Inflammatory macrophage treated with lipopolysaccharide for 4 hours (primary cell): Measurements from ENCODE around the gene MAP2K7.
A peak's percentile ranks its signal among the peaks of the same experiment; 100 is the strongest.
"Not testable (repeated sequence)": the region's sequence is repeated elsewhere in the genome, so short reads cannot be mapped to it uniquely, and the experiment has no call there.

Experiments
- DNase-seq: peaks from one replicate; pipeline ENCODE4 v3.0.0-alpha.2; 2020

MAP2K7 gene

GRCh38 chr19:7885818-7886217 is 17.9 kb upstream of the MAP2K7 start:
- no peak for DNase-seq

GRCh38 chr19:7887408-7888144 is 16.1 kb upstream of the MAP2K7 start:
- no peak for DNase-seq

GRCh38 chr19:7888145-7888825 is 15.4 kb upstream of the MAP2K7 start, which contains the start of gene LRRC8E:
Gene LRRC8E, plus strand, starts transcription at chr19:7888510. Its CDS starts 7,094 bp downstream, at chr19:7895604.
- DNase-seq = peak; percentile 19

GRCh38 chr19:7888826-7889217 is 14.9 kb upstream of the MAP2K7 start:
- DNase-seq = no peak

- DNase-seq = not testable (repeated sequence)
These were observed 10.1 kb upstream of the MAP2K7 start for GRCh38 chr19:7893362-7894101.

- no peak for DNase-seq
These were observed 8.9 kb upstream of the MAP2K7 start for GRCh38 chr19:7894612-7895309.

- no peak for DNase-seq
These were observed 8.1 kb upstream of the MAP2K7 start for GRCh38 chr19:7895565-7895964.

- no peak for DNase-seq
These were observed 6.4 kb upstream of the MAP2K7 start for GRCh38 chr19:7897292-7897691.

- no peak for DNase-seq
These were observed 4.7 kb upstream of the MAP2K7 start for GRCh38 chr19:7898967-7899366.

- no peak for DNase-seq
These were observed 3.8 kb upstream of the MAP2K7 start for GRCh38 chr19:7899751-7900378.

GRCh38 chr19:7900401-7900870 is 3.2 kb upstream of the MAP2K7 start:
- no peak for DNase-seq

GRCh38 chr19:7900931-7901330 is 2.7 kb upstream of the MAP2K7 start:
- DNase-seq = no peak

- no peak for DNase-seq
These were observed 2.3 kb upstream of the MAP2K7 start for GRCh38 chr19:7901337-7901736.

- DNase-seq = no peak
These were observed 857 bp upstream of the MAP2K7 start for GRCh38 chr19:7902796-7903243.

GRCh38 chr19:7904074-7905020 is 670 bp downstream of the MAP2K7 start:
- DNase-seq = peak; percentile 34

GRCh38 chr19:7905268-7905667 is 1.6 kb downstream of the MAP2K7 start:
- DNase-seq = no peak

GRCh38 chr19:7905859-7906258 is 2.2 kb downstream of the MAP2K7 start:
- no peak for DNase-seq

- no peak for DNase-seq
These were observed 3.4 kb downstream of the MAP2K7 start for GRCh38 chr19:7907122-7907521.

GRCh38 chr19:7907544-7907943 is 3.9 kb downstream of the MAP2K7 start:
- DNase-seq = no peak

GRCh38 chr19:7908078-7908699 is 4.5 kb downstream of the MAP2K7 start:
- DNase-seq = no peak
